GM18870 (cell line): ENCODE data around the gene TMC1.

Source experiments
- ATAC-seq: cut with Tn5 transposase; IDR thresholded peaks from one replicate; pipeline ENCODE4 v1.9.1; 2021; ENCODE audit warnings: moderate library complexity; ENCODE audit not compliant: unreplicated experiment

TMC1 gene

GRCh38 chr9:72667181-72667580 lies 145.8 kb downstream of the TMC1 start:
- ATAC-seq, result no peak

GRCh38 chr9:72674961-72675360 lies 153.6 kb downstream of the TMC1 start:
- no peak for ATAC-seq

DNA sequence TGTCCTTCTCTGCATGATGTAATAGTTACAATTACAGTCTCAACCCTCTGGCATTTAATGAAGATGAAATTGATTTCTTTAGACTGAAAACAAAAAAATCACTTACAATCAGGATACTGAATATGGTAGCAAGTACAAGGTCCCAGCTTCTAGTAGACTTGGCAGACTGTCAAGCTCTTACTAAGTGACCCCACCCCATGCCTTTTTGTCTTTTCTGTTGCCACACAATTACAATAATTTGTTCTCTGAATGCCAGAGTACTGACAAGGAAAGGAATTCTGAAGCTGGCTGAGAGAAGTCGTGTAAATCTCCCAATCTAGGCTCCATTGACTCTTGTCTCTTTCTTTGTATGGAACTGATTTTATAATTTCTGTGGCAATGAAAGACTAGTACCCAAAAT lies 154.2 kb downstream of the TMC1 start:
- ATAC-seq, result no peak

- ATAC-seq, result no peak
These were observed 159.3 kb downstream of the TMC1 start for GRCh38 chr9:72680593-72681282.

GRCh38 chr9:72681283-72681630 lies 159.8 kb downstream of the TMC1 start:
- no peak for ATAC-seq

DNA sequence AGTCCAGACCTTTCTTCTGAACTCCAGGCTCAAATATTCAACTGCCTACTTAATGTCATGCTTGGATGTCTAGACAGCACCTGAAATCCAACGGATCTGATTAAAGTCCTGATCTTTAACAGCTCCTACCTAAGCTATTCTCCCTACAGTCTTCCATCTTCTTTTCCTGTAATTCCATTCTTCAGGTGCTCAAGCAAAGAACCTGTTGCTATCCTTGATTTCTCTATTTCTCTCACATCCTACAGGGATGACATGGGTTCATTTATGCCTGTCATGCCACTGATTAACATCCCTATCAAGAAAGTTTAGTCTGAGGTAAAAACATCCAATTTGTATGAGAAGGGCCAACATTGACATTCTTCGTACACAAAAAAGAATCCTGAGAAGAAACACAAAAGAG lies 163.2 kb downstream of the TMC1 start:
- no peak for ATAC-seq

DNA sequence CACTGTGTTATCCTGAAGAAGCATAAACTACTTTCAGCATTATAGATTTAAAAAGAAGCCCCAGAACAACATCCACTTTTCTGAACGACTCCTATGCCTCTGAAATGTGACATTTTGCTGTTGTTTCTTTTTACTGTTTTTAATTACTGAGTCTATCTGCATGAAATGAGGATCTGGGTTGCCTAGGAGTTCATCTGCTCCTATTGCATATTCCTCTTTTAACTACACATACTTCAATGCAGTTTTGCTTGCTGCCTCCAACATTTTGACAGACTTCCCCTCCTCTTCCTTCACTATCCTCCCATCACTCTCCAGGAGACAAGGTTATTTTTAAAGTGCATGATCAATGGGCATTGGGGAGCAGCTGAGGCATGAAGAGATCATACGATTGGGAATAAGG lies 164.5 kb downstream of the TMC1 start:
- no peak for ATAC-seq

- ATAC-seq, result no peak
These were observed 165.9 kb downstream of the TMC1 start for GRCh38 chr9:72687331-72687730.

GRCh38 chr9:72691671-72692070 lies 170.3 kb downstream of the TMC1 start:
- ATAC-seq, result no peak

DNA sequence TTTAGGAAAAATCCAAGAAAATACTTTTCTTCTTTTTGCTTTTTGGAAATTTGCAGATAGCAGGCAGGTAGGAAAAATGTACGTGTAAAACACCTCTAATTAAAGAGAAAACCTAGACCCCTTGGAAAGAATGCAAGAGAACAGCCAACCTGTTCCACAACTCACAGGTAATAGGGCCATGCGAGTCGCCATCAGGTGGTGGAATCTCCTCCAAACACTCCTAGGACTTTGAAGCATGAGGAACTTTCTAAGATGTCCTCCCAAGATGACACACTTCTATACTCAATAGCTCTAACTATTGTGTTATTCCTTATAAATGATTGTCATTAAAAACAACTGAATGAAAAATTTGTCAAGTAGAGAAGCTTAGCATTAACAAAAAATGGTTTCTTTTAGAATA lies 174.0 kb downstream of the TMC1 start:
- no peak for ATAC-seq

DNA sequence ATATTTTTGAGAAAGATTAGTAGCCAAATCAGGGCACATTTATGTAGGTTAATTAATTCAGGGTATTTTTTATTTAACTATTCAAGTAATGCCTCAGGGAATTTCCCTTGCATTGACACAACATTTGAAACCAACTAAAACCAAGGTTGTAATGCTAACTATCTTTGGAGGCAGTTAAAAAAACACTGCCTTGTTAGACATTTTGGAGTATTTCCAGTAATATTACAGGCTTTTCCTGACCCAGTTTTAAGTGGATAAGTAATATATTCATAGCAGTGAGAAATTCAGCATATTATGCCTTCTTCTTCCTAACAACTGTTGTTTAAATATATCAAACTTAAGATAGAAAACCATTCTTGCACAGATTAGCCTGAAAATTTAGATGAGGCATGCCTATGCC lies 175.1 kb downstream of the TMC1 start:
- ATAC-seq, result no peak

DNA sequence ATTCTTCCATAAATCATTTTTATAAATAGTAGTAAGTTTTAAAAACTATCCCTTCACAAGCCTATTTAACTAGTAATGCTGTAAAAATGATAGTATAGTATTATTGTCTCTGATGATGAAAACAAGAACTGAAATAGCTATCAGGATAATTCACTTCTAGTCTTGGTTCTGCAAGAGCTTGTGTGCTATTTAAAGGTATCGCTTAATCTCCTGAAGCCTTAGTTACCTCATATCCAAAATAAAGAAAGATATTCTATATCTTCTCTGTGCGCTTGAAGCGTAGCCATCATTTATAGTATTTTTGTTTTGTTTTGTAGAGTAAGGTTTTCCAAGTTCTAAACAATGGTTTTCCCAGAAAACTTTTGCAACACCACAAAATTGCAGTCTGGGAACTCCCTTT lies 180.1 kb downstream of the TMC1 start:
- ATAC-seq, result no peak

DNA sequence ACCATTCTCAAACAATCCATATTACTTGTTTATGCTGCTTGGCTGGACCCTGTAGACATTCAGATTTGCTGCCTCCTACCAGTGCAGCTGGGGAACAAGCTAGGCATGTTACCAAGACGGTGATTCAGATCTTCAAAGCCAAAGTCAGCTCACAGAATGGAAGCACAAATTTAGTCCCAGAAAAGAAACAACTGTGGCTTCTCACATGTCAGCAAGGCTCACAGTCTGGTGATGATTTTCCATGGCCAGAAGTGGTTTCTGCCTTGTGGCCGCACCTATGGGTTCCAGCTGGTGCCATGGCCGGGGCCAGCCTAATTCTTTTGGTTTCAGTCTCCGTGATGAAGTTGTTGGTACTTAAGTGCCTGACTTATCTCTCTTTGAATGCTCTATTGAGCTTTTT lies 182.2 kb downstream of the TMC1 start:
- ATAC-seq, result peak; percentile 58

DNA sequence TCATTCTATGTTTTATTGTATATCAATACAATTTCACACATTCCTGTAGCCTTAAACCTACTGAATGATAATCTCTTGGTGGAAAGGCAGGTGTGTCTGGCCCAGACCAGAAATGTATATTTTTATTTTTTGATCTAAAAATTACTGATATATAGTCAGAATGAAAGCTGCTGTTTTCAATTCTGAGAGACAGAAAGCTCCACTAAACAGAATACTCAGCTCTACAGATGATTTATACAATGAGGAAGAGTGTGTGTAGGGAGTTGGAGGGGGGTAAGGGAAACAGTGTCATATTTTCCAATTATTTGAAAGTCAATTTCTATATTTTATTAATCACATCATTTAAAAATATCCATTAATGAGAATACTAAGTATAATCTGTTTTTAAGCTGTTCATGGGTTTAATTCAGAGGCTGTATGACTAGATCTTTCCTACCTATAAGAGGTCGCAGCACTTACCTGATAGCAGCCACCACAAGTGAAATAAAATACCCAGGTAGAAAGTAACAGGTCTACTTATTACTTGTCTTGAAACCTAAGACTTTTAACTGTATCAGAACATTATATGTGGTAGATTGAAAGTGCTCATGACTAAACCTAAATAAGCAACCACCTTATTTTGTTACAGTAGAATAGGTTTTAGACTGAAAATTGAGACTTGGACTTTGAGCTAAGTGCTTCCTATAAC lies 183.4 kb downstream of the TMC1 start:
- ATAC-seq, result peak; percentile 47

GRCh38 chr9:72718503-72718902 lies 197.1 kb downstream of the TMC1 start:
- ATAC-seq, result no peak

- ATAC-seq, result no peak
These were observed 199.7 kb downstream of the TMC1 start for GRCh38 chr9:72721067-72721466.

DNA sequence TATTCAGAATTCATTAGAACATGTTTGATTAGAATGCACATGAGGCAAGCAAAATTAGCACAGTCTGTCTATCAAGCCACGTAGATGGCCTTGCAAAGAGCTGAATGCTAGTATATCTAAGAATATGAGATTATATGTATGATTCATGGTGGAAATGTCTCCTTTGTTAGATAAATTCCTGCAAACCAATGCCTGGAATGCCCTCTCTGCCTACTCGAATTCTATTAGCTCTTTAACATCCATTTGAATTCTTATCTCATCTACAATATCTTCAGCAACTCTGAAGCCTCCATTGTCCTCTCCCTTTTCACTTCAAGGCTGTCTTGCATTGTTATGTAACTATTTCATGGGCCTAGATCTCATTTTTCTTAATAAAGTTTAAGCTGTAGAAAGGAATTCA lies 205.5 kb downstream of the TMC1 start:
- no peak for ATAC-seq

GRCh38 chr9:72728031-72728770 lies 206.8 kb downstream of the TMC1 start:
- no peak for ATAC-seq

DNA sequence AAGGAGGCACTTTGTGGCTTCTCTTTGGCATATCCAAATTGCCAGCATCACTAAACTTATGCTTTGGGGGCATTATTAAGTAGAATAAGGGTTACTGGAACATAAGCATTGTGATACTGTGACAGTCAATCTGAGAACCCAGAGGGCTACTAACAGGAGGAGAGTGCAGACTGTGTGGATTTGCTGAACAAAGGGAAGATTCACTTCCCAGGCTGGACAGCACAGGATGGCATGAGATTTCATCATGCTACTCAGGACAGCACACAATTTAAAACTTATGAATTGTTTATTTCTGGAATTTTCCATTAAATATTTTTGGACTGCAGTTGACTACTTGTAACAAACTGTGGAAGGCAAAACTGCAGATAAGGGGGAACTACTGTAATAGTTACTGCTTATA lies 212.5 kb downstream of the TMC1 start:
- ATAC-seq, result no peak

DNA sequence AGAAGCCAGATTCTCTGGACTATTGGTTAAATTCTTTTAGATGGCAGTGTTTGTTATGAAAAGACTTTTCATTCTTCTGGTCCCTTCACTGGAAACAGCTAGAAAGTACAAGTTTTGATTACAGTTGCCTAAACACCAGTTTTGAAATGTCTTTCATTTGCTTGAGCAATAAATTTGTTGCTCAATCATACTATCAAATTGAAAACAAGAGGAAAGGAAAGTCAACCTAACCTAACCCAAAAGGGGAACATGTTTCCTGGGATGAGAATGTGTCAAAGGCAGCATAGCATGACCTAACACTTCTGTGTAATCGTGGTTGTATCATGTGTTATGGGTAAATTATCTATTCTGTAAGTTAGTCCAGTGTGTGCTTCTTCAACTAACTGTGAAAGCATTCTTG lies 213.2 kb downstream of the TMC1 start:
- ATAC-seq, result no peak

- no peak for ATAC-seq
These were observed 222.4 kb downstream of the TMC1 start for GRCh38 chr9:72743836-72744235.

DNA sequence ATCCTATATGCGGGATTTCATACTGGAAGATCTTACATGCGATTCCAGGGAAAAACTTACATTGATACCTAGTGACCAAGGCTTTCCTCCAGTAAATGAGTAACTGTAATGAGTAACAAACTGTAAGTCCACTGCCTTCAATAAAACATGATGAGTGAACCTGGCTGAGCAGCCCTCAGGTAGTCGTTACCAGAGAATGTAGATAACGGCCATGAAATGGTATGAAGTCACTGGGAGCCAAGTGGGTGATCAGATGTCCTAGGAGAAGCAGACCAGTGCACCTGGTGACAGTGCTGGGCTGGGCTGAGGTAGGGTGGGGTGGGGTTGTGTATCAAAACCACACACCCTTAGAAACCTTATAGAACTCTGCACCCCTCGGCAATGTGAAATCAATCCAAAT lies 227.9 kb downstream of the TMC1 start:
- no peak for ATAC-seq
